Measurements from ENCODE around the gene TRMT2A.
"Not testable (repeated sequence)": the region's sequence is repeated elsewhere in the genome, so short reads cannot be mapped to it uniquely, and the experiment has no call there.

The TRMT2A gene

DNA sequence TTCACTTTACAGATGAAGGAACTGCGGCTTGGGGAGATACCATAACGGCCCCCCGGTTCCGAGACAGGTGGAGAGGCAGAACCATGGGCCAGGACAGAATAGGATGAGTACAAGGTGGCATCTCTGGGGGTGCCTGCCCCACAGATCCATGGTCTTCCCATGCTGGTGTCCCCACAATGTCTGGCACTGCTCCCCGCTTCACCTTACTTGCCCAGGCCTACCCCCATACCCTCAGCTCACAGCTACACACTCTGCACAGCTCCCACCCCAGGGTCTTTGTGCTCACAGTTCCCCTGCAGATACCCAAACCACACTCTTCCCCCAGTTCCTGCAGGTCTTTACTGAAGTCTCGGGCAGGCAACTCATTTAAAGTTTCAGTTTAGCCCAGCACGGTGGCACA lies 48.4 kb downstream of the TRMT2A start:
- H2BK15ac ChIP-seq (ENCODE audit: low read depth, poor library complexity, severe bottlenecking): no peak overlapping the region
- H2AK5ac ChIP-seq (ENCODE audit: low read length, severe bottlenecking): no peak overlapping the region
- H3K4me2 ChIP-seq (ENCODE audit: low read length, poor library complexity, severe bottlenecking): no peak overlapping the region
- peaks cover 18 to 28% of the 10 kb centered on the region in 2 experiments for H3K36me3 ChIP-seq (ENCODE audit: control insufficient read depth in 1 of 2, insufficient read depth in 2 of 2, low read depth in 1 of 2, low read length in 2 of 2)
- no peak overlapping the region for H2BK120ac ChIP-seq (ENCODE audit: low read depth, low read length)
- no peak overlapping the region for H3K14ac ChIP-seq (ENCODE audit: low read length in 2 of 2)
- no peak overlapping the region for H3K18ac ChIP-seq (ENCODE audit: low read depth in 1 of 2, low read length in 2 of 2)
- no peak overlapping the region for H4K91ac ChIP-seq (ENCODE audit: low read length)
- no peak overlapping the region for H3K27ac ChIP-seq (ENCODE audit: low read length, poor library complexity, severe bottlenecking)
- no peak overlapping the region for H2BK5ac ChIP-seq (ENCODE audit: low read depth, low read length, poor library complexity, severe bottlenecking)
- no peaks in the 10 kb centered on the region for H3K79me1 ChIP-seq (replicated peaks; ENCODE audit: low read length, poor library complexity, severe bottlenecking)
- H4K8ac ChIP-seq (ENCODE audit: low read length): no peak overlapping the region
- H3K23ac ChIP-seq (ENCODE audit: low read length in 2 of 2): no peak overlapping the region
- H2AFZ ChIP-seq (ENCODE audit: low read depth, low read length): no peak overlapping the region
- DNase-seq: no peak
- WGBS: 98% methylated on average over 6 of the region's 7 CpGs
- no peak overlapping the region for H3K9ac ChIP-seq (ENCODE audit: low read length)
- H3K27me3 ChIP-seq (ENCODE audit: control insufficient read depth in 1 of 2, insufficient read depth in 1 of 2, low read length in 2 of 2): no peaks in the 10 kb centered on the region
- no peak overlapping the region for H3K4ac ChIP-seq (ENCODE audit: low read depth in 1 of 2, low read length in 2 of 2)
- no peaks in the 10 kb centered on the region for H3K9me3 ChIP-seq (ENCODE audit: control insufficient read depth, low read length)
- peaks cover 3% of the 10 kb centered on the region for H3K4me1 ChIP-seq (ENCODE audit: control insufficient read depth, insufficient read depth, low read depth, low read length)
- no peak overlapping the region for H2BK12ac ChIP-seq (ENCODE audit: low read length in 2 of 2)
- no peak overlapping the region for H3K4me3 ChIP-seq (ENCODE audit: insufficient read depth in 1 of 2, low read depth in 1 of 2, low read length in 2 of 2)

- not testable (repeated sequence) for H3K4me3 ChIP-seq (ENCODE audit: insufficient read depth in 1 of 2, low read depth in 1 of 2, low read length in 2 of 2)
Measured at GRCh38 chr22:20067384-20067682, 49.7 kb downstream of the TRMT2A start.

DNA sequence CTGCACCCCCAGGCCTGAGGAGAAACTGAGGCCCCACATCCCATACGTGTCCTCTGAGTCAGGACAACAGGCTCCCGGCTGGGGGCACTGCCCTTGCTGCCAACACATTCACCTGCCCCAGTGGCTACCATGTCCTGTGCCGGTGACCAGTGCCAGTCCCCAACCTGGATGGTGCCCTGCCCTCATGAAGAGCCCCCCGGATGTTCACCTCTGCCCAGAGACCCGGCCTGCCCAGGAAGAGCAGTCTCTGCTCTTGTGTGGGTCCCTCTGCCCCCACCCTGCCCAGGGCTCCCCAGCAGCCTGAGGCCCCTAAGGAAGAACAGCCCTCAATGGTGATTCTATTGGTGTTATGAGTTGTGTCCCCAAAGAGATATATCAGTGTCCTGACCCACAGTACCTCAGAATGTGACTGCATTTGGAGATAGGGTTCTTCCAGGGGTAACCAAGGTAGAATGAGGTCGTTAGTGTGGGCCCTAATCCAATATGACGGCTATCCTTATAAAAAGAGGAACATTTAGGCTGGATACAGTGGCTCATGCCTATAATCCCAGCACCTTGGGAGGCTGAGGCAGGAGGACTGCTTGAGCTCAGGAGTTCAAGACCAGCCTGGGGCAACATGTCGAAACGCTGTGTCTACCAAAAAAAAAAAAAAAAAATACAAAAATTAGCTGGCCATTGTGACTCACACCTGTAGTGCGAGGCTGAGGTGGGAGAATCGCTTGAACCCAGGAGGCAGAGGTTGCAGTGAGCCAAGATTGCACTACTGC lies 50.2 kb downstream of the TRMT2A start:
- Histone ChIP-seq H3K27ac (ENCODE audit: low read length, poor library complexity, severe bottlenecking) (no peak overlapping the region), H3K18ac (ENCODE audit: low read depth in 1 of 2, low read length in 2 of 2) (no peak overlapping the region), H2AFZ (ENCODE audit: low read depth, low read length) (no peak overlapping the region), H2BK120ac (ENCODE audit: low read depth, low read length) (no peak overlapping the region), H2BK15ac (ENCODE audit: low read depth, poor library complexity, severe bottlenecking) (no peak overlapping the region), H3K23ac (ENCODE audit: low read length in 2 of 2) (no peak overlapping the region), H3K79me1 (replicated peaks; ENCODE audit: low read length, poor library complexity, severe bottlenecking) (no peaks in the 10 kb centered on the region), H4K8ac (ENCODE audit: low read length) (no peak overlapping the region), H3K9ac (ENCODE audit: low read length) (no peak overlapping the region), H3K27me3 (ENCODE audit: control insufficient read depth in 1 of 2, insufficient read depth in 1 of 2, low read length in 2 of 2) (no peaks in the 10 kb centered on the region), H2BK12ac (ENCODE audit: low read length in 2 of 2) (no peak overlapping the region), H3K4ac (ENCODE audit: low read depth in 1 of 2, low read length in 2 of 2) (no peak overlapping the region), H3K14ac (ENCODE audit: low read length in 2 of 2) (no peak overlapping the region), H3K4me3 (ENCODE audit: insufficient read depth in 1 of 2, low read depth in 1 of 2, low read length in 2 of 2) (no peak overlapping the region), H3K36me3 (ENCODE audit: control insufficient read depth in 1 of 2, insufficient read depth in 2 of 2, low read depth in 1 of 2, low read length in 2 of 2) (peaks cover 33 to 45% of the 10 kb centered on the region in 2 experiments), H3K4me2 (ENCODE audit: low read length, poor library complexity, severe bottlenecking) (no peak overlapping the region), H3K9me3 (ENCODE audit: control insufficient read depth, low read length) (no peaks in the 10 kb centered on the region), H4K91ac (ENCODE audit: low read length) (no peak overlapping the region), H3K4me1 (ENCODE audit: control insufficient read depth, insufficient read depth, low read depth, low read length) (peaks cover 15% of the 10 kb centered on the region), H2BK5ac (ENCODE audit: low read depth, low read length, poor library complexity, severe bottlenecking) (no peak overlapping the region), H2AK5ac (ENCODE audit: low read length, severe bottlenecking) (no peak overlapping the region)
- 93% methylated on average over 11 of the region's 11 CpGs for WGBS
- DNase-seq: no peak

More at GRCh38 chr22:20067384-20067682, 49.7 kb downstream of the TRMT2A start:
- not testable (repeated sequence) for H2BK15ac ChIP-seq (ENCODE audit: low read depth, poor library complexity, severe bottlenecking); H3K4me2 ChIP-seq (ENCODE audit: low read length, poor library complexity, severe bottlenecking); H4K91ac ChIP-seq (ENCODE audit: low read length); H3K18ac ChIP-seq (ENCODE audit: low read depth in 1 of 2, low read length in 2 of 2); H3K9ac ChIP-seq (ENCODE audit: low read length); H2BK120ac ChIP-seq (ENCODE audit: low read depth, low read length); H2AFZ ChIP-seq (ENCODE audit: low read depth, low read length); H3K4ac ChIP-seq (ENCODE audit: low read depth in 1 of 2, low read length in 2 of 2); H3K79me1 ChIP-seq (replicated peaks; ENCODE audit: low read length, poor library complexity, severe bottlenecking); H2AK5ac ChIP-seq (ENCODE audit: low read length, severe bottlenecking); H3K27ac ChIP-seq (ENCODE audit: low read length, poor library complexity, severe bottlenecking); DNase-seq; H2BK12ac ChIP-seq (ENCODE audit: low read length in 2 of 2); H4K8ac ChIP-seq (ENCODE audit: low read length); H3K9me3 ChIP-seq (ENCODE audit: control insufficient read depth, low read length); H2BK5ac ChIP-seq (ENCODE audit: low read depth, low read length, poor library complexity, severe bottlenecking); H3K23ac ChIP-seq (ENCODE audit: low read length in 2 of 2); H3K27me3 ChIP-seq (ENCODE audit: control insufficient read depth in 1 of 2, insufficient read depth in 1 of 2, low read length in 2 of 2); H3K14ac ChIP-seq (ENCODE audit: low read length in 2 of 2)
- H3K4me1 ChIP-seq (ENCODE audit: control insufficient read depth, insufficient read depth, low read depth, low read length): peaks cover 11% of the 10 kb centered on the region
- WGBS: 99% methylated on average over 3 of the region's 3 CpGs
- H3K36me3 ChIP-seq (ENCODE audit: control insufficient read depth in 1 of 2, insufficient read depth in 2 of 2, low read depth in 1 of 2, low read length in 2 of 2): peaks cover 30 to 40% of the 10 kb centered on the region in 2 experiments

- H2BK5ac ChIP-seq (ENCODE audit: low read depth, low read length, poor library complexity, severe bottlenecking): no peak overlapping the region
- no peak overlapping the region for H2BK15ac ChIP-seq (ENCODE audit: low read depth, poor library complexity, severe bottlenecking)
- no peak overlapping the region for H3K27ac ChIP-seq (ENCODE audit: low read length, poor library complexity, severe bottlenecking)
- no peak overlapping the region for H3K4ac ChIP-seq (ENCODE audit: low read depth in 1 of 2, low read length in 2 of 2)
- no peak overlapping the region for H4K91ac ChIP-seq (ENCODE audit: low read length)
- peaks cover 16% of the 10 kb centered on the region for H3K4me1 ChIP-seq (ENCODE audit: control insufficient read depth, insufficient read depth, low read depth, low read length)
- no peak overlapping the region for H2AFZ ChIP-seq (ENCODE audit: low read depth, low read length)
- no peak overlapping the region for H3K18ac ChIP-seq (ENCODE audit: low read depth in 1 of 2, low read length in 2 of 2)
- H4K8ac ChIP-seq (ENCODE audit: low read length): no peak overlapping the region
- no peak overlapping the region for H2AK5ac ChIP-seq (ENCODE audit: low read length, severe bottlenecking)
- H3K27me3 ChIP-seq (ENCODE audit: control insufficient read depth in 1 of 2, insufficient read depth in 1 of 2, low read length in 2 of 2): no peaks in the 10 kb centered on the region
- no peak overlapping the region for H2BK12ac ChIP-seq (ENCODE audit: low read length in 2 of 2)
- H2BK120ac ChIP-seq (ENCODE audit: low read depth, low read length): no peak overlapping the region
- H3K9me3 ChIP-seq (ENCODE audit: control insufficient read depth, low read length): no peaks in the 10 kb centered on the region
- H3K36me3 ChIP-seq (ENCODE audit: control insufficient read depth in 1 of 2, insufficient read depth in 2 of 2, low read depth in 1 of 2, low read length in 2 of 2): peaks cover 41 to 53% of the 10 kb centered on the region in 2 experiments
- whole genome bisulfite sequencing: 86% methylated on average over 14 of the region's 14 CpGs
- H3K23ac ChIP-seq (ENCODE audit: low read length in 2 of 2): no peak overlapping the region
- no peak overlapping the region for H3K4me3 ChIP-seq (ENCODE audit: insufficient read depth in 1 of 2, low read depth in 1 of 2, low read length in 2 of 2)
- H3K79me1 ChIP-seq (replicated peaks; ENCODE audit: low read length, poor library complexity, severe bottlenecking): no peaks in the 10 kb centered on the region
- no peak overlapping the region for H3K9ac ChIP-seq (ENCODE audit: low read length)
- H3K4me2 ChIP-seq (ENCODE audit: low read length, poor library complexity, severe bottlenecking): no peak overlapping the region
- no peak for DNase-seq
- H3K14ac ChIP-seq (ENCODE audit: low read length in 2 of 2): no peak overlapping the region
Measured at GRCh38 chr22:20065896-20066616, 51.0 kb downstream of the TRMT2A start.

Measured in mesenchymal stem cell (in vitro differentiated cells and primary cell).